Renal cortex interstitium (tissue), 11 donors: ENCODE measurements around the gene COL5A2. TPM values are rescaled to one million over a fixed set of nuclear protein-coding genes. Genes with fewer than 3 reads are reported as not detected.

Experiments used
- DNase-seq, 11 donors: peaks; one replicate each; pipeline ENCODE4 v3.0.0-alpha.2; 2013; ENCODE audit warnings: low read depth in 9 of 11, low spot score in 4 of 11; ENCODE audit errors: extremely low read depth in 1 of 11
- polyA plus RNA-seq, 3 donors: library from polyadenylated mRNA; unstranded; fragments of 120-200 nt; gene quantifications; one replicate each; pipeline ENCODE4 v1.2.1, GENCODE V29; 2013; ENCODE audit not compliant: insufficient read length in 3 of 3

COL5A2 gene
- polyA plus RNA-seq, 3 donors: 115 to 161 (median 133) TPM

GRCh38 chr2:189082376-189082975 lies 97.1 kb downstream of the COL5A2 start:
- peak in 7 of 11 donors; percentile 15 to 57 (median 25) for DNase-seq

GRCh38 chr2:189076572-189076971 lies 103.0 kb downstream of the COL5A2 start:
- DNase-seq: no peak

GRCh38 chr2:189076120-189076519 lies 103.4 kb downstream of the COL5A2 start:
- DNase-seq: no peak

DNA sequence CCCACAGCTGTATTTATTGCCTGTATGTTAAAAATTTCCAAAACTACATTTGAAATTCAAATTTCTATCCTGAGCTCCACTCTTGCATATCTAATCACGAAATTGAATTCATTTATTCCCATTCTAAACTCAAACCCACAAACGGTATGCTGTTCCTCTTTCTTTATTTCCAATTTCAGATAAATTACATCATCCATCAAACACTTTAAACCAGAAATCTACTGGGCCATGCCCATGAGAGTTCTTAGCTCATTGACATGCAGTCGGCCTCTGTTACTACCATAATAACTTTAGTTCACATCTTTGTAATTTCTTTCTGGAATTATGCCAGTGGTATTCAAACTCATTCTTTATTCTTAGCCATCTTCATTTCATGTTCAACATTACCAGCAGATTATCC lies 105.1 kb downstream of the COL5A2 start:
- no peak for DNase-seq

- no peak for DNase-seq
Measured at GRCh38 chr2:189072036-189072435, 107.5 kb downstream of the COL5A2 start.

DNA sequence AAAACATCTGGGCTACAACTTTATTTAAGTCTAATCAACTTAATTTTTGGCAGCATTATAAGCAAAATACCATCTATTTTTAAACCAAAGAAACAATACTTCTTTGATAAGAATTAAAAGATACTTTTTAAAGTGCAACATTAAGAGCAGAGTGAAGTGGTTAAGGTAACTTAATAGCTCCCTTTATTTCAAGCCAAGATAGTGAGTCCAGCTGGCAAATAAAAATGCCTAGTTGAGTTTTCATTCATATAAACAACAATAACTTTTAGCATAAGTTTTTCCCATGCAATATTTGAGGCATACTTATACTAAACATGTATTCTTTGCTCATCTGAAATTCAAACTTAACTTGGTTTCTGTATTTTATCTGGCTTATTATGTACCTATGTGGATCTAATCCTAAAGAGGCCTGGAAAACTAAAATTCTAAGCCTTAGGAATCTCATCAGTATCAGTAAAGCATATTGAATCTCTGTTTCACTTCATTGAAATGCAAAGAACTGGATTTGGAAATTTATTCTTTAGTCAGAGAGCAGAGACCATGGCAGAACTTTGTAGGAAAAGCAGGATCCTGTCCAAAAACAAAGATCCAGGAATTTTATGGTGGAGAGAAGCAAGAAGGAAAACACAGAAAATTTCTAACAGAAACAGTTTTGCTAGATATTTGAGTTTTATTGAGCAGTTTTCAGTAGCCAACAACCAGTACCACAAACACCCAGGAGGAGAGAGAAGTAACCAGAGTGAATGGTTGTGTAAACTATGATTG lies 109.5 kb downstream of the COL5A2 start:
- no peak for DNase-seq

DNA sequence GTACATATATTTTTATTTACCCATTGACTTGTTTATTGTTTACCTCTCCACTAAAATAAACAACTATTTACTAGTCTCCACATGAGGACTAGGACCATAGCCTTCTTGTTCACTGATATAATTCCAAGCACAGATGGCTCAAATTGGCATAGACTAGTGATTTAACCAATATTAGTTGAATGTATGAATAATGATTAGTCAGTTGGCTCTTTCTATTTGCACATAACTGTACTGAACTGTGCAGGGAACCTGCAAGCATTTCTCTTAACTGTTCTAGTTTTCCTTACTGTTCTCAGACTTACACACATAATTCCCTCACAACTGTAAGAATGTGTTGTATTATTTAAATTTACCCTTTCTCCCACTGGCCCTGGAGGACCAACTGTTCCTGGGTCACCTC lies 113.5 kb downstream of the COL5A2 start:
- no peak for DNase-seq

DNA sequence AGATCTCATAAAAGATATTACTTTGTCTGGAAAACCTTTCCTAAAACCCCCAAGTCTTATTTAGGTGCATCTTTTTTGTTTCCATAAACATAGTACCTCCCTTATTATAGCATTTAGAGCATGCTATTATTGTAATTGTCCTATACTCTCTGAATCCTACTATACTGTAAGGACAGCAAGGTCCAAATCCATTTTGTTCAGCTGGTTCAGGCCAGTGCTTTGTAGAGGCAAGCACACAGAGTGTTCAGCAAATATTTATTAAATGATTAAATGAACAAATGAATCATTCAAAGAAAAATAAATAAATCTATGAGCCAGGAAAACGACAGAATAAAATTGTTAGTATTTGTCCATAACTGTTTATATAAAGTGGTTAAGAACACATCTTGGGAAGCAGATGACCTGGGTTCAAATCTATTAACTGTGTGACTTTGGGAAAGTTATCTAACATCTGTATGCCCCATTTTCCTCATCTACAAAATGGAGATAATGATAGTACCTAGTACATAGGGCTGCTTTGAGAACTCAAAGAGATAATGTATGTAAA lies 119.4 kb downstream of the COL5A2 start:
- no peak for DNase-seq

- DNase-seq: no peak
Measured at GRCh38 chr2:189057316-189057715, 122.2 kb downstream of the COL5A2 start.

GRCh38 chr2:189056200-189057106 lies 123.1 kb downstream of the COL5A2 start:
- no peak for DNase-seq

GRCh38 chr2:189050165-189050712 lies 129.3 kb downstream of the COL5A2 start:
- no peak for DNase-seq

- DNase-seq: no peak
Measured at GRCh38 chr2:189049709-189050164, 129.8 kb downstream of the COL5A2 start.

DNA sequence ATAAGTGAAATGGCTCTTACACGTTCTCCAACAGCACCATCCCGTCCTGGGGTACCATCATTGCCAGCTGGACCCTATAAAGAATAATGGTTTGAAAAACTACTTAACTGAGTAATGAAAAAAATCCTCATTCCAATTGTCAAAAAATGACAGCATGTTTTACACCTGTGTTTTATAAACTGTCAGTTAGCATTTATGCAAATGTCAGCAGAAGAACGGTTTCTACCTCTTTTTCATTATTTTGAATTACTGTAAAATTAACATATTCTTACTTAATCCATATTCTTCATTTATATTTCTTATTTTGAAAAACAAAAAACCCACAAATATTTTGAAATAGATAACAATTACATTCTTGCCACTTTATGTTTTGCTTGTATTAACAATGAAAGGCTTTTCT lies 131.4 kb downstream of the COL5A2 start:
- no peak for DNase-seq

- DNase-seq: no peak
Measured at GRCh38 chr2:189047171-189047888, 132.2 kb downstream of the COL5A2 start.

GRCh38 chr2:189046320-189046719 lies 133.2 kb downstream of the COL5A2 start:
- DNase-seq: no peak

DNA sequence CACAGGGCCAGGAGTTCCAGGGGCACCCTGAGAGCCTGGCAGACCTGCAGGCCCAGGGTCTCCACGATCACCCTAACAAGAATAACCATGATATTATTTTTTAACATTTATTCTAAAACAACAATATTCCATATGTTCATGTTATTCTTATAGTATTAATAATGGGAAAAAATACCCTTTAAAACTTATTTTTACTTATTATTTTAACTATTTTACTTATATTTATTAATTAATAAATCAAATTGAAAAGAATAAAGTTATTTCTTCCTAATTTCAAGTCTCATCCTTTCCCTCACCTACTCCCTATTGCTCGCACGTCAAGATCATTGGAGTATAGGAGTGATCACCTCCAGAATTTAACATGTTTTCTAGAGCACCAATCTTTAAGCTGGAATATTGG lies 133.7 kb downstream of the COL5A2 start:
- no peak for DNase-seq

- no peak for DNase-seq
Measured at GRCh38 chr2:189037518-189037917, 142.0 kb downstream of the COL5A2 start.

- no peak for DNase-seq
Measured at GRCh38 chr2:189024901-189025618, 154.5 kb downstream of the COL5A2 start.
